Loucy (cell line): ENCODE data around the gene COL11A1.
A peak's percentile ranks its signal among the peaks of the same experiment; 100 is the strongest.

ENCODE experiments used
- H2AFZ ChIP-seq: fragments of 200-600 bp; sonication (generic); 2 replicates; pipeline ENCODE4 v1.6.0; 2016; ENCODE audit warnings: antibody characterized with exemption, mild to moderate bottlenecking, low read length, moderate library complexity
- H3F3A ChIP-seq: fragments of 200-600 bp; 2 replicates; pipeline ENCODE4 v1.6.0; 2016; ENCODE audit warnings: antibody characterized with exemption, low read depth, mild to moderate bottlenecking
- H3K27me3 ChIP-seq: fragments of 200-600 bp; sonication (generic); 2 replicates; pipeline ENCODE4 v1.6.1; 2014; ENCODE audit warnings: low read length, mild to moderate bottlenecking; ENCODE audit not compliant: insufficient read depth, poor library complexity, severe bottlenecking
- H3K36me3 ChIP-seq: fragments of 200-600 bp; sonication (generic); 2 replicates; pipeline ENCODE4 v1.6.1; 2016; ENCODE audit warnings: low read length; ENCODE audit not compliant: insufficient read depth
- H3K4me1 ChIP-seq: fragments of 200-600 bp; sonication (generic); 2 replicates; pipeline ENCODE4 v1.5.1; 2014; ENCODE audit warnings: low read length, mild to moderate bottlenecking; ENCODE audit not compliant: insufficient read depth, poor library complexity, severe bottlenecking
- H3K4me2 ChIP-seq: fragments of 200-600 bp; sonication (generic); 2 replicates; pipeline ENCODE4 v1.6.0; 2014; ENCODE audit warnings: antibody characterized with exemption, low read length, low read depth, mild to moderate bottlenecking; ENCODE audit not compliant: poor library complexity, severe bottlenecking
- H3K4me3 ChIP-seq: fragments of 200-600 bp; sonication (generic); 2 replicates; pipeline ENCODE4 v1.5.1; 2014; ENCODE audit warnings: low read length, mild to moderate bottlenecking, mixed read lengths; ENCODE audit not compliant: poor library complexity, severe bottlenecking
- H3K79me2 ChIP-seq: fragments of 200-600 bp; sonication (generic); 2 replicates; pipeline ENCODE4 v1.6.1; 2014; ENCODE audit warnings: low read length; ENCODE audit not compliant: insufficient read depth
- H3K9ac ChIP-seq: fragments of 200-600 bp; sonication (generic); 2 replicates; pipeline ENCODE4 v1.6.0; 2014; ENCODE audit warnings: mild to moderate bottlenecking, low read depth, low read length, moderate library complexity; ENCODE audit not compliant: poor library complexity, severe bottlenecking
- H3K9me2 ChIP-seq: fragments of 200-600 bp; sonication (generic); replicated peaks from 2 replicates; pipeline ENCODE4 v1.6.1; 2016; ENCODE audit warnings: low read depth, low read length, mixed read lengths
- H3K9me3 ChIP-seq: fragments of 200-600 bp; sonication (generic); 2 replicates; pipeline ENCODE4 v1.6.1; 2014; ENCODE audit warnings: mild to moderate bottlenecking, antibody characterized with exemption, low read length, low read depth; ENCODE audit not compliant: insufficient read depth
- H4K20me1 ChIP-seq: fragments of 200-600 bp; sonication (generic); 2 replicates; pipeline ENCODE4 v1.6.0; 2014; ENCODE audit warnings: antibody characterized with exemption, low read length, mild to moderate bottlenecking; ENCODE audit not compliant: insufficient read depth, poor library complexity, severe bottlenecking
- CTCF ChIP-seq: fragments of 200-600 bp; sonication (generic); conservative IDR thresholded peaks from 2 replicates; pipeline ENCODE4 v1.5.1; 2014; ENCODE audit warnings: mild to moderate bottlenecking, antibody characterized with exemption, low read length
- EZH2phosphoT487 ChIP-seq: fragments of 200-600 bp; IDR thresholded peaks from 2 replicates; pipeline ENCODE4 v1.6.1; 2018; ENCODE audit warnings: antibody characterized with exemption, mild to moderate bottlenecking, moderate library complexity, borderline replicate concordance

COL11A1 gene

DNA sequence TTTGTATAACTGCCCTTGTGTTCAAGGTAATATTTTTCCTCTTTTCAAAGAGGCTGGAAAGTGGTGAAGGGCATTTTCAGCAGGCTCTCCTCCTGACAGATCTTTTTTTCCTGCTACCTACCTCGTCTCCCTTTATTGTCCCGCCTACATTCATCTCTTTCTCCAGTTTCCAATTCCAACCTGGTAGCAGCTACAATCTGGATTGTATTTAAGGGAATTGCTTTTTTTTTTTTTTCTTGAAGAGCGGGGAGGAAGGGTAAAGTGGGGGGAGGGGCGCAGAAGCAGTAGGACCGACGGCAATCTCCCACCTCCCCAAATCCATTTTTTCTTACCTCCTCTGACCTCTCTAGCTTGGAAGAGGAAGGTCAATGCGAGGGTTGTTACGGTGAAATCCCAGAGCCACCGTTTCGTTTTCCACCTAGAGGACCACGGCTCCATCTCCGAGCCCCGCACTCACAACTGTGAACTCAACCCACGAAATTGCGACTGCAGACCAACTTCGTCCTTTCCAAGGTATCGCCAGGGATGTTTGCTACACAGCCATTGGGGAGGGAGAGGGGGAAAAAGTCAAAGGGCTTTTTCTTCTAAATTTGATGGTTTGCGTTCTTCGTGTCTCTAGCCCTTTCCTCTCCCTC is 464 bp downstream of the COL11A1 start:
- Histone ChIP-seq H3K27me3 (no peaks in the 10 kb centered on the region), H3F3A (no peaks in the 10 kb centered on the region), H3K79me2 (no peaks in the 10 kb centered on the region), H2AFZ (no peak overlapping the region), H3K4me1 (no peaks in the 10 kb centered on the region), H3K4me2 (no peak overlapping the region), H3K9ac (no peak overlapping the region), H3K36me3 (no peaks in the 10 kb centered on the region), H3K9me3 (no peaks in the 10 kb centered on the region), H3K9me2 (no peaks in the 10 kb centered on the region), H4K20me1 (no peaks in the 10 kb centered on the region), H3K4me3 (no peak overlapping the region)
- TF ChIP-seq CTCF: no peak
- no peak for TF ChIP-seq EZH2phosphoT487

- H3K9me2 ChIP-seq: no peaks in the 10 kb centered on the region
- no peaks in the 10 kb centered on the region for H3F3A ChIP-seq
- H3K4me2 ChIP-seq: peak overlapping the region; percentile 61
- H3K9me3 ChIP-seq: no peaks in the 10 kb centered on the region
- no peaks in the 10 kb centered on the region for H3K27me3 ChIP-seq
- peak overlapping the region; percentile 36 for H3K4me3 ChIP-seq
- peak overlapping the region; percentile 69 for H2AFZ ChIP-seq
- H3K9ac ChIP-seq: no peak overlapping the region
- H3K4me1 ChIP-seq: no peaks in the 10 kb centered on the region
- H3K79me2 ChIP-seq: no peaks in the 10 kb centered on the region
- H4K20me1 ChIP-seq: no peaks in the 10 kb centered on the region
- TF ChIP-seq CTCF (peak; percentile 68), EZH2phosphoT487 (no peak)
- H3K36me3 ChIP-seq: no peaks in the 10 kb centered on the region
These were observed 1.6 kb downstream of the COL11A1 start for GRCh38 chr1:103106426-103107341.

DNA sequence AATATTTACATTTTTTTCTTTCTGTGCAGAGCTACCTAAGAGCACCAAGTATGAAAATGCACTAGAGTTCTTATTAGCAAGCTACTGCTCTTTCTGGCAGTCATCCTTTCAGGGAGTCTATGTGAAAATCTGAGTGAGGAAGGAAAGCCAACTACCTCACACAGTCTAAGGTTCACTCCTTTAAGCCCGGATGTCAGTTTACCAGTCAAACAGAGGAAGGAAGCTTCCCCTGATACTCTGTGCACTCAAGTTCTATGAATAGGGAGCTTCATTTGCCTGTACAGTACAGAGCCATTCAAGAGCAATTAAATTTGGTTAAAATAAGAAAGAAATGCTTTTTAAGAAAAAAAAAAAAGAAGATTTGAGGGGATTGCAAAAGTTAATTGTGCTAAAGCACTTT is 6.9 kb downstream of the COL11A1 start:
- Histone ChIP-seq H3K36me3 (no peaks in the 10 kb centered on the region), H3K4me1 (no peaks in the 10 kb centered on the region), H3K27me3 (no peaks in the 10 kb centered on the region), H3K9me3 (no peaks in the 10 kb centered on the region), H2AFZ (no peak overlapping the region), H3K4me2 (no peak overlapping the region), H4K20me1 (no peaks in the 10 kb centered on the region), H3K4me3 (no peak overlapping the region), H3K9ac (no peak overlapping the region), H3K79me2 (no peaks in the 10 kb centered on the region), H3F3A (no peaks in the 10 kb centered on the region), H3K9me2 (no peaks in the 10 kb centered on the region)
- TF ChIP-seq CTCF: no peak
- TF ChIP-seq EZH2phosphoT487: no peak
